H9 (cell line): ENCODE data around the gene FARP2. TPM values are rescaled to one million over a fixed set of nuclear protein-coding genes. Genes with fewer than 3 reads are reported as not detected.
A peak's percentile ranks its signal among the peaks of the same experiment; 100 is the strongest.

Experiments used
- DNase-seq: peaks from one replicate; pipeline ENCODE4 v3.0.0-alpha.2; 2017
- H2AFZ ChIP-seq: one replicate; pipeline ENCODE4 v1.6.1; 2013; ENCODE audit warnings: mild to moderate bottlenecking, low read length, control low read depth, moderate library complexity
- H2AK5ac ChIP-seq: 2 replicates; pipeline ENCODE4 v1.6.1; 2013; ENCODE audit warnings: low read length, control low read depth, mixed read lengths; ENCODE audit not compliant: insufficient read length
- H2BK120ac ChIP-seq: one replicate; pipeline ENCODE4 v1.6.1; 2013; ENCODE audit warnings: low read depth, mild to moderate bottlenecking, low read length, control low read depth, inconsistent platforms; ENCODE audit not compliant: poor library complexity, severe bottlenecking
- H2BK12ac ChIP-seq: 2 replicates; pipeline ENCODE4 v1.6.1; 2013; ENCODE audit warnings: low read length, control low read depth, mixed read lengths, low read depth; ENCODE audit not compliant: insufficient read length
- H2BK15ac ChIP-seq: 2 replicates; pipeline ENCODE4 v1.6.1; 2013; ENCODE audit warnings: low read depth, low read length, control low read depth
- H2BK20ac ChIP-seq: one replicate; pipeline ENCODE4 v1.6.1; 2013; ENCODE audit warnings: low read depth, mild to moderate bottlenecking, low read length, control low read depth, inconsistent platforms; ENCODE audit not compliant: poor library complexity, severe bottlenecking
- H2BK5ac ChIP-seq: 2 replicates; pipeline ENCODE4 v1.6.1; 2013; ENCODE audit warnings: low read length, control low read depth, mixed read lengths; ENCODE audit not compliant: insufficient read length
- H3K14ac ChIP-seq: 2 replicates; pipeline ENCODE4 v1.6.1; 2013; ENCODE audit warnings: low read length, control low read depth; ENCODE audit not compliant: insufficient read depth
- H3K18ac ChIP-seq: 2 replicates; pipeline ENCODE4 v1.6.1; 2013; ENCODE audit warnings: low read depth, mild to moderate bottlenecking, mixed read lengths, low read length, control low read depth; ENCODE audit not compliant: insufficient read length
- H3K23ac ChIP-seq: 2 replicates; pipeline ENCODE4 v1.6.1; 2013; ENCODE audit warnings: low read length, control low read depth, mixed read lengths, low read depth; ENCODE audit not compliant: insufficient read length
- H3K23me2 ChIP-seq: 2 replicates; pipeline ENCODE4 v1.6.1; 2013; ENCODE audit warnings: low read depth, mild to moderate bottlenecking, mixed read lengths, low read length, control low read depth; ENCODE audit not compliant: insufficient read length, poor library complexity, severe bottlenecking
- H3K27ac ChIP-seq: 2 replicates; pipeline ENCODE4 v1.5.1; 2013; ENCODE audit warnings: low read length, control low read depth, mixed read lengths, low read depth; ENCODE audit not compliant: insufficient read length
- H3K27me3 ChIP-seq: 2 replicates; pipeline ENCODE4 v1.6.1; 2013; ENCODE audit warnings: low read length, control low read depth, inconsistent platforms; ENCODE audit not compliant: insufficient read depth
- H3K4ac ChIP-seq: 2 replicates; pipeline ENCODE4 v1.6.1; 2013; ENCODE audit warnings: low read depth, mild to moderate bottlenecking, control low read depth, inconsistent platforms, low read length, moderate library complexity
- H3K4me1 ChIP-seq: 2 replicates; pipeline ENCODE4 v1.6.1; 2013; ENCODE audit warnings: low read length, control low read depth, inconsistent platforms; ENCODE audit not compliant: insufficient read depth
- H3K4me2 ChIP-seq: 2 replicates; pipeline ENCODE4 v1.6.1; 2013; ENCODE audit warnings: low read length, control low read depth, mixed read lengths; ENCODE audit not compliant: insufficient read length, insufficient read depth
- H3K56ac ChIP-seq: 2 replicates; pipeline ENCODE4 v1.6.1; 2013; ENCODE audit warnings: low read depth, mild to moderate bottlenecking, mixed read lengths, low read length, control low read depth; ENCODE audit not compliant: insufficient read length
- H3K79me1 ChIP-seq: 2 replicates; pipeline ENCODE4 v1.6.1; 2013; ENCODE audit warnings: low read depth, mild to moderate bottlenecking, moderate library complexity, low read length, control low read depth, inconsistent platforms; ENCODE audit not compliant: insufficient read depth, poor library complexity, severe bottlenecking
- H3K79me2 ChIP-seq: 2 replicates; pipeline ENCODE4 v1.6.1; 2013; ENCODE audit warnings: low read length, control low read depth, inconsistent platforms; ENCODE audit not compliant: insufficient read depth
- H3K9ac ChIP-seq: 2 replicates; pipeline ENCODE4 v1.6.1; 2013; ENCODE audit warnings: low read length, control low read depth, mixed read lengths; ENCODE audit not compliant: insufficient read length; ENCODE audit errors: extremely low read depth
- H3K9me3 ChIP-seq: one replicate; pipeline ENCODE4 v1.6.1; 2013; ENCODE audit warnings: low read depth, low read length, inconsistent platforms; ENCODE audit not compliant: control insufficient read depth
- H3T11ph ChIP-seq: one replicate; pipeline ENCODE4 v1.6.1; 2013; ENCODE audit warnings: mild to moderate bottlenecking, low read length, control low read depth, inconsistent platforms
- H4K20me1 ChIP-seq: one replicate; pipeline ENCODE4 v1.6.1; 2013; ENCODE audit not compliant: control insufficient read depth, insufficient read length, insufficient read depth
- H4K5ac ChIP-seq: 2 replicates; pipeline ENCODE4 v1.6.1; 2013; ENCODE audit warnings: low read depth, mild to moderate bottlenecking, mixed read lengths, low read length, control low read depth; ENCODE audit not compliant: insufficient read length
- H4K8ac ChIP-seq: replicated peaks from 2 replicates; pipeline ENCODE4 v1.6.1; 2013; ENCODE audit warnings: low read length, control low read depth, mixed read lengths, low read depth; ENCODE audit not compliant: insufficient read length
- H4K91ac ChIP-seq: 2 replicates; pipeline ENCODE4 v1.6.1; 2013; ENCODE audit warnings: low read depth, mild to moderate bottlenecking, moderate library complexity, mixed read lengths, low read length, control low read depth; ENCODE audit not compliant: insufficient read length
- H3K27ac Mint-ChIP-seq, 3 experiments: 2 replicates in 2 of 3; 3 replicates in 1 of 3; pipeline ENCODE4 v1.8.0; 2020 to 2021; ENCODE audit warnings: mixed read lengths in 3 of 3, mild to moderate bottlenecking in 1 of 3, moderate library complexity in 1 of 3
- H3K27me3 Mint-ChIP-seq: 2 replicates; pipeline ENCODE4 v1.8.0; 2021; ENCODE audit warnings: low read depth, mild to moderate bottlenecking, moderate library complexity, mixed read lengths
- H3K36me3 Mint-ChIP-seq, 3 experiments: 2 replicates in 2 of 3; 3 replicates in 1 of 3; pipeline ENCODE4 v1.8.0; 2020 to 2021; ENCODE audit warnings: low read depth in 3 of 3, mixed read lengths in 3 of 3; ENCODE audit not compliant: insufficient read depth in 1 of 3
- H3K4me1 Mint-ChIP-seq, 2 experiments: 2 replicates each; pipeline ENCODE4 v1.8.0; 2020; ENCODE audit warnings: mixed read lengths in 2 of 2
- H3K4me3 Mint-ChIP-seq, 2 experiments: 2 replicates in 1 of 2; 3 replicates in 1 of 2; pipeline ENCODE4 v1.8.0; 2020 to 2021; ENCODE audit warnings: mild to moderate bottlenecking in 2 of 2, mixed read lengths in 2 of 2, moderate library complexity in 1 of 2
- H3K9me3 Mint-ChIP-seq, 2 experiments: 2 replicates in 1 of 2; 3 replicates in 1 of 2; pipeline ENCODE4 v1.8.0; 2020; ENCODE audit warnings: mild to moderate bottlenecking in 2 of 2, mixed read lengths in 2 of 2, moderate library complexity in 1 of 2
- CTCF ChIP-seq: fragments of 200-600 bp; sonication (generic); conservative IDR thresholded peaks from 3 replicates; pipeline ENCODE4 v1.8.0; 2021; ENCODE audit warnings: antibody characterized with exemption, mild to moderate bottlenecking
- WGBS: extraction: QIAGEN DNeasy Blood & Tissue Kit; methylation state at CpG from one replicate; pipeline ENCODE4 v1.1.7; 2013; ENCODE audit warnings: missing lambda C conversion rate, low lambda C conversion rate, mixed read lengths; ENCODE audit not compliant: insufficient read length; ENCODE audit errors: extremely low coverage; 5-methylcytosine and 5-hydroxymethylcytosine counted together
- total RNA-seq: library from RNA; stranded (reverse); gene quantifications from 2 replicates; pipeline ENCODE4 v1.2.1, GENCODE V29; 2021

Gene FARP2
- total RNA-seq, 1 experiment from 2014 or later = 33.9 TPM

DNA sequence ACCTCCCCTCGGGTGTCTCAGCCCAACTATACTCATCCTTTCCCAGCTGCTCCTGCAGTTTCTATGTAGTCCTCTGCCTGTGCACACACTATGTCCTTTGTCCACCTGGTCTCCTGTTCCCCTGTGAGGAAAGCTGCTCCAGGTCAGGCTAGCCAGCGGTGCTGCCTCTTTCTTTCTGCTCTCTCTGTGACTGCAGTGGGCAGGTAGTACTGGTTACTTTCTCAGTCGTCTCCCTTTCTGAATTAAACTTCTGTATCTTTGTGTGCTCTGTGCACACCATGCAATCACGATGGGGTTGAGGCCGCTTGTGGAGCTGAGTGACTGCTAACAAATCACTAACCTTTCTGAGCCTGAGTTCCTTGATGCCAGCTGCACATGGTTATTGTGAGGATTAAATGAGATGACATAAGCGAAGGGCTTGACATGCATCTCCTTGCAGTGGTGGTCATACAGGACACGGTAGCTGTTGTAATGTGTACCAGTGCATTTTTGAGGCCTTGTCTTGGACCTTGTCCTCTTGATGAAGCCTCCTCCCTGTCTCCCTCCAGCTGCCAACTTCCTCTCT, 3.5 kb downstream of the FARP2 start:
- no peak overlapping the region for H3K9ac ChIP-seq
- DNase-seq = no peak
- H4K20me1 ChIP-seq = no peaks in the 10 kb centered on the region
- H2AK5ac ChIP-seq = no peak overlapping the region
- H4K5ac ChIP-seq = no peak overlapping the region
- no peak overlapping the region for H2BK12ac ChIP-seq
- H2BK15ac ChIP-seq = no peak overlapping the region
- H3K18ac ChIP-seq = no peak overlapping the region
- H3K14ac ChIP-seq = no peak overlapping the region
- H4K91ac ChIP-seq = no peak overlapping the region
- TF ChIP-seq CTCF = no peak
- H2BK120ac ChIP-seq = no peak overlapping the region
- no peak overlapping the region for H2AFZ ChIP-seq
- no peaks in the 10 kb centered on the region for H3K9me3 ChIP-seq
- Mint-ChIP-seq H3K27me3 (no peaks in the 10 kb centered on the region), H3K4me1 (peaks cover 45 to 49% of the 10 kb centered on the region in 2 experiments), H3K27ac (peak overlapping the region in 1 of 3 experiments; percentile 71; a peak in 2 of 7 replicates), H3K9me3 (no peaks in the 10 kb centered on the region), H3K36me3 (peaks cover 0 to 4% (median 2%) of the 10 kb centered on the region in 3 experiments; a peak in 3 of 7 replicates), H3K4me3 (no peak overlapping the region)
- H3K4me1 ChIP-seq = peaks cover 2% of the 10 kb centered on the region; the same call in 1 of the 2 replicates
- H3K23me2 ChIP-seq = peaks cover 4% of the 10 kb centered on the region
- H3K56ac ChIP-seq = no peak overlapping the region
- H3K79me1 ChIP-seq = peaks cover 5% of the 10 kb centered on the region
- H4K8ac ChIP-seq = no peak overlapping the region
- H3K4me2 ChIP-seq = no peak overlapping the region
- peaks cover 7% of the 10 kb centered on the region; the same call in 1 of the 2 replicates for H3K79me2 ChIP-seq
- H3T11ph ChIP-seq = no peak overlapping the region
- H3K23ac ChIP-seq = no peak overlapping the region
- no peak overlapping the region for H2BK20ac ChIP-seq
- no CpG with 5 or more reads among the region's 7 CpGs for WGBS
- no peak overlapping the region for H3K27ac ChIP-seq
- H2BK5ac ChIP-seq = no peak overlapping the region
- H3K4ac ChIP-seq = no peak overlapping the region
- no peaks in the 10 kb centered on the region for H3K27me3 ChIP-seq
